HT1080 (cell line): Measurements from ENCODE around the gene TFPI. TPM values are rescaled to one million over a fixed set of nuclear protein-coding genes. Genes with fewer than 3 reads are reported as not detected.

ENCODE experiments used
- DNase-seq: peaks from one replicate; pipeline ENCODE4 v3.0.0-alpha.2; 2015; ENCODE audit warnings: low read depth
- total RNA-seq: library from RNA; depleted of rRNA; stranded (reverse); fragments of >200 nt; shearing (Covaris generic); gene quantifications from 2 replicates; pipeline ENCODE4 v1.2.3, GENCODE V29; 2014

TFPI gene
- total RNA-seq, 1 experiment from 2014 or later, result 0.03 TPM

DNA sequence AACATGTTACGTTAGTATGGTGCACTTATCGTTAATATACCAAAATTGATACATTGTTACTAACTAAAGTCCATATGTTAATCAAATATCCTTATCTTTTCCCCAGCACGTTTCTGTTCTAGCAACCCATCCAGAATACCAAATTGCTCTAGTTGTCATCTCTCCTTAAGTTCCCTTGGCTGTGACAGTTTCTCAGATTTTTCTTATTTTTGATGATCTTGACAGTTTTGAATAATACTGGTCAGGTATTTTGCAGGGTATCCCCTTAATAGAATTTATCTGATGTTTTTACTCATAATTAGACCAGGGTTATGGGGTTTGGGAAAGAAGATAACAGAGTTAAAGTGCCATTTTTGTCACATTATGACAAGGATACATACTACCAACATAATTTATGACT, 47.8 kb downstream of the TFPI start:
- DNase-seq, result no peak

DNA sequence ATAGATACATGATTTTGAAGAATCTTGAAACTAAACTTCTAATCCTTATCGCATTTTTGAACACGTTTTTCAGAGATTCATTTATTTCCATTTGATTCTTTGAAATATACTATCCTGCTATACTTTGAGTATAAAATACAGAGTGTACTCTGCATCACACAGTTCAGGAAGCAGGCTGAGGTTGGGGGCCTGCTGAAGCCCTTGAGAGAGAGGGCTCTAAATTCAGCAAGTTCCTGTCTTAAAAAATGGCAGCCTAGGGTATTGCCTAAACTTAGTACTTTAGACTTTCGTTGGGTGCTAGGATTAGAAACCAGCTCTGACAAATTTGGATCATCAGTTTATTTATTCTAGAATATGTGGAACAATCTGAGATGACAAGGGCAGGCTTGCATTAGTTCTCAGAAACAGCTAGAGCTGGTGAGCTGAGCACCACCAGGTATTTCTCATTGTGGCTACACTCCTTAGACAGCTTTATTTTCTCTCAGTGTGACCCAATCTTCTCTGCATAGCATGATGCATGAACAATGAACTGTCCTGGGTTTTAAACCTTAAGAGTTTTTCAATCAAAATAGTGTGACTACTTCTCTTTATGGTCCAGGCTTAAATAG, 49.1 kb downstream of the TFPI start:
- DNase-seq, result no peak

DNA sequence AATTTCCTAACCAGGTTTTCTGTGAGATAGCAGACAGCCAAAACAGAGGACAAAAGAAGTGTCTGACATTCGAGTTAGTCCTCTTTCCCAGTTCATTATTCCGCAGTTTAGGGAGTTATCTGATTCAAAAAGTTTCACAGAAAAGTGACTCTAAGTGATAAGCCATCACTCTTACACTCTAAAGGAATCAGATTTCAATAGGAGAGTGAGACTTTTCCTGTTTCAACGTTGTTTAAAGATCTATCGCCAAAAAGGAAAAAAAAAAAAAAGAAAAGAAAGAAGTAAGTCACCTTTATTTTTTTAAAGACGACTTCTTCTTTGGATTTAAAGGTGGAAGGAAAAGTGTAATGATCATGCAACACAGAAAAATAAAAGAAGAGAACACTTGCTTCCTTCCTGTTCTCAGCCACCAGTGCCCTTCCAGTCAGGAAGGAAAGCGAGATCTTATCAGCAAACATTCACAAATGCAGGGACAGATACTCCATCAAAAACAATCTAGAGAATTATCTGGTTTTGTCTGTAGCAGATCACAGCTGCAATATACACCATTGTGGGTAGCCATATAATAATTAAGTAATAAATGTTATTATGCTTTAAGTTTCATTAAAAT, 49.8 kb downstream of the TFPI start:
- DNase-seq, result no peak

DNA sequence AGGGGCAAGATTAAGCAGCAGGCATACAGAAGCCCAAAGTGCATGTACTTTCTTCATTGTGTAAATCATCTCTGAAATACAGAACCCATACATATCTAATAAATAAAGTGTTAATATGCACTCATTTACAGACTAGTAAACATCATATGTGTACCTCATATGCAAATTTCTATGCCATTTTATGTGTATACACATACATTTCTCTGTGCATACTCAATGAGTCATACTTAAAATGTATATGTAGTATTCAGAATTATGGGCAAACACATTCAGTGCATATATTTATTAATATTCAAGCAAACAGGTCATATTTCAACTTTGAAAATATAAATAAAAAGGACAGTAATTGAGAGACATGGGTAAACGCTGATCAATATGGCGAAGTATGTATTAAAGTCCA, 50.5 kb downstream of the TFPI start:
- DNase-seq, result no peak

DNA sequence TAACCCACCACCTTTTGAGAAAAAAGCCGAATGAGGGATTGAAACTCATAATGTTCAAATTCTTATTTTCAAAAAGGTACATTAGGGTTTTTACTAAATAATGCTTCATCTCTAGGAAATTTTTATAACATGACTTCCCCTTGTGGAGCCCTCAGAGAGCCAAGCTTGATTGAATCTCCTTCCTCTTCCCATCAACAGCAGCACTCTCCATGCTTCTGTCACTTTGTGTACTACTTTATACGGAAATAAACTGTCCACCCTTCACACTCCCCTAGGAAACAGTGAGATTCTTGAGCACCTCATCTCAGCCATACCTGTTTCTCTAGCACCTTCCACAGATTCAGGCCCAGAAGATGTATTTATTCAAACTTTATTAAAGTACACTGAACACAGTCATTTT, 51.8 kb downstream of the TFPI start:
- DNase-seq, result no peak

DNA sequence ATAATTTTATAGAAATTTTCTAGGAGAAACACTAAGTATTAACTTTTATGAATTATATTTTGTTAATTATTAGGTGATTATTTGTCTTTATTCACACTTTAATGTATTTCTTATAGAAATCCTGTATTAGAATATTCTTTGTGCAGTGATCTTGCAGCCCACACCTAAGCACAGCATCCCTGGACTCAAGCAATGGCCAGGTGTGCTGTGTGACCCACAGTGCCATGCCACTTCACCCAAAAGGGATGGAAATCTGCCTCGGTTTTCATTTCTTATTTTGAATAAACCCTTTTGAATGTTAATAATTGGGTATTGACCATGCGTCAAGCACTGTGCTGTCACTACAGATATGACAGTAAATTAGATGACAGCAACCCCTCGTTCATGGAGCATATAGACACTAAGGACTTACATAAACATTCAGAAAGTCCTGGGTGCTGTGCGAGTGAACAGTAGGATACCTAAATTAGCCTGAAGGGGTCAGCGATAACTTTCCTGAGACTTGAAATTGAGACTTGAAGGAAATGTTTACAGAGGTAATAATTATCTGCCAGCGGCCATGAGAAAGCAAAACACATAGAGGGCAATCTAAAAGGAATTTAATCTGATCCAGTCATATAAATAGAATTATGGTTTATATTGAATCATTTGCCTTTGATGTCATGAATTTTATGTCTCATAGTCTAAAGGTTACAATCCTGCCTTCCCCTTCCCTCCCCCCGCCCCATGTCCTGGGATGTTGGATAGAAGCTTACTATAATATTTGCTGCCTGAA, 53.5 kb downstream of the TFPI start:
- DNase-seq, result peak; percentile 65

DNA sequence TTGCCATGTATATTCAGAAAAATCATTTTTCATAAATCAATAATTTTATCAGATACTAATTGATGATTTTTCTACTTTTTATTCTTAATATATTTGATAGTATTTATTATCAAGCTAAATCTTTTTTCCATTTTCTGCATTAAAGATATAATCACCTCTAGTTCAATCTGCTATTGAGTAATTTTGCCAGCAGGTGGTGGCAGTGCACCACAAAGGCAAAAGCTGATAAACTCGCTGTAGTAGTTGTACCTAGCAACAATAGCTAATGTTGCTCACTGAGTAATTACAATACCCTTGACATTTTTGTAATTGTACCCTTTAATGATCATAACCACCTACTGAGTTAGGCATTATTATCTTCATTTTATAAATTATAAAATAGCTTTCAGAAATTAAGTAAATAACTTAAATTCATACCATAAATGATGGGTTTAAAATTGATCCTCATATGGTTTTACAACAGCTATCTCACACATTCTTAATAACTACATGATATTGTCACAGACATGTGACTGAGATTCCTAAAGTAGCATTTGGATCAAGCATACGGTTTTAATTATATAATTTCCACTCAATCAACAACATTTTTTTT, 54.2 kb downstream of the TFPI start:
- DNase-seq, result peak; percentile 40

DNA sequence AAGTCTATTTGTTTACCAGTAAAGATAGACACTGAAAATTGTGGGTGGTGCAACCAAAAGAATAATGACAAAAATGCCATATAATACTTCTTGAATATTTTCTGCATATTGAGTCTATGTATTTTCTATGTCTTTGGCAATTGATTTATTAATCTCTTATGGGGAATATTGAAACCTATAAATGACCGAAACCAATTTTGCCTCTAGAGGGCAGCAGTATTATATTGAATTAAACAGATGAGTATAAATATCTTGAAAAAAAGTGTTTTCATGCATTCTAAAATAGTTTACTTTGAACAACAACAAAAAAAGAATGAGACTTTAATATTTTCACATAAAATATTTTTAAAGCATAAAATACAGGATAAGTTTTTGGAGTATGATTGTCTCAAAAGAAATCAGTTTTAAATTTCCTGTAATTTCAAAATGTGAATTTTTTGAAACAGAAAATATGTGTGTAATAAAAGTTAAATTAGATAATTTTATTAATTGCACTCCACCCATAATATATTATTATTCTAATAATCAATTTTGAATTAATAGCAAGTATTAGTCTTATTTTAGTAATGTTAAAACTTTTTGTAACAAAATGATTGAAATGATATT, 56.3 kb downstream of the TFPI start:
- no peak for DNase-seq

DNA sequence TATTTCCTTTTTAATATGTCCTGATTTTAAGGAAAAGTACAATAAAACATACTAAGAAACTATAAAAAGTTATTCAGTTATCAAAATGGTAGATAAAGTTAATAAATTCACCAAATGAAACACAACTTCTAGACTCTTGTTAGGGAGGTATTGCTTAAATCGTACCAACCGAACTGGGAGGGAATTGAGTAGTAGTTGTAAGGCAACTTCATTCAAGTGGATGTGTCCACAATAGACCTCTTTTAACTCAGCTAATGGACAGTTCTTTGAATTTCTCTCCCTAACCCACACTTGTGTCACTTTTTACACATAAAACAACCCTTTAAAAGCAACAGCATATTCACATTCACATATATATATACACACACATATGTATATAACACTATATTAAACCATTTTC, 57.1 kb downstream of the TFPI start:
- no peak for DNase-seq

DNA sequence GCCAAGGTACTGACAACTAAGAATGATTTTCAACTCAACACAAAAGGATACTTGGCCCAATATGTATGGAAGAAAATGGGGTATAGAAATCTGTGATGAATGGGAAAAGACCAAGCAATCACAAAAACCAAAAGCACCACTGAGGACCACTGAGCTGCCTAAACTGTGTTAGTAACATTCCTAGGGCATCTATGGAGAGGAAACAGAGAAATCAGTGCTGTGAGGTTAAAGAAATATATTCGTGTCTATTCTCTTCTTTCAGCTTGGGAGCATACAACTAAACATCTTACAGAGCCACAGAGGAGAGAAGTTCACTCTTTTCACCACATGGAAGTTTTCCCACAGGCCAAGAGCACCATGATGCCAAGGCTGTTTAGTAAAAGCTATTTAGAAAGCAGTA, 58.9 kb downstream of the TFPI start:
- no peak for DNase-seq

DNA sequence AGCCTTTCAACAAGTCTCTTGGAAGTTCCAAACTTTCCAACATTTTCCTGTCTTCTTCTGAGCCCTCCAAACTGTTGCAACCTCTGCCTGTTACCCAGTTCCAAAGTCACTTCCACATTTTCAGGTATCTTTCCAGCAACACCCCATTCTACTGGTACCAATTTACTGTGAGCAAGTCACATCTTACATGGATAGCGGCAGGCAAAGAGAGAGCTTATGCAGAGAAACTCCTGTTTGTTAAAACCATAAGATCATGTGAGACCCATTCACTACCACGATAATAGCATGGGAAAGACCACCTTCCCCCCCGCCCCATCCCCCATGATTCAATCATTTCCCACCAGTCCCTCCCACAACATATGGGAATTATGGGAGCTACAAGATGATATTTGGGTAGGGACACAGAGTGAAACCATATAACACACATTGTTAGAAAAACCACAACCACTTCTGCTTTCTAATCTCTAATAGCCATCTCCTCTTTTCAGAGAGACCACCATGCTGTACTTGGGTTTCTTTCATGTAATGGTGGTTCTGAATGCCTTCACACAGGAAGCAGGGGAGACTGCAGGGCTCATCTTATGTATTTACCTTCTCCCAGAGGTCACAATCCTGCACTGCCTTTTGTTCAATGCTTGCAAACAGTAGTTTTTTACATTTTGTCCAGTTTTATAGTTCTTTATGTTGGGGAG, 60.2 kb downstream of the TFPI start:
- no peak for DNase-seq

DNA sequence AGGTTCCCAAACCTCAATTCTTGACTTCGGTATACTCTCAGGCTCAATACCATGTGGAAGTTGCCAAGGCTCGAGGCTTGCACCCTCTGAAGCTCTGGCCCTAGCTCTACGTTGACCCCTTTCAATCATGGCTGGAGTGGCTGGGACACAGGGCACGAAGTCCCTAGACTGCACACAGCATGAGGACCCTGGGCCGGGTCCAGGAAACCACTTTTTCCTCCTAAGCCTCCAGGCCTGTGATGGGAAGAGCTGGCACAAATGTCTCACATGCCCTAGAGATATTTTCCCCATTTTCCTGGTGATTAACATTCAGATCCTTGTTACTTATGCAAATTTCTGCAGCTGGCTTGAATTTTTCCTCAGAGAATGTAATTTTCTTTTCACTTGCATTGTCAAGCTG, 61.1 kb downstream of the TFPI start:
- no peak for DNase-seq

DNA sequence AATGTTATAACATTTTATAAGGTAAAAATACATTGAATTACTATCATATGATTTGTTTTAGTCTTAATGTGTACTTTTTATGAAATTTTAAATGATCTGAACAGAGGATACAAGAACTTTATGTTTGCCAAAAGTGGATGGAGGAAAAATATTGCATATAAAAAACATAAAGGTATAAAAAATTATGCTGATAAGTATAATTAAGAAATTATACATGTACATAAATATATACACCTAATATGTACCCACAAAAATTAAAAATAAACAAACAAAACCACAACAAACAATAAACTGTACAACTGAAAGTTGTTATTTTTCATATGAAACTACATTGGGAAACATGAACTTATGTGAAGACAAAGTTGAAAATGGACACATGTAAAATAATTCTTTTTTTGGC, 68.0 kb downstream of the TFPI start:
- no peak for DNase-seq

DNA sequence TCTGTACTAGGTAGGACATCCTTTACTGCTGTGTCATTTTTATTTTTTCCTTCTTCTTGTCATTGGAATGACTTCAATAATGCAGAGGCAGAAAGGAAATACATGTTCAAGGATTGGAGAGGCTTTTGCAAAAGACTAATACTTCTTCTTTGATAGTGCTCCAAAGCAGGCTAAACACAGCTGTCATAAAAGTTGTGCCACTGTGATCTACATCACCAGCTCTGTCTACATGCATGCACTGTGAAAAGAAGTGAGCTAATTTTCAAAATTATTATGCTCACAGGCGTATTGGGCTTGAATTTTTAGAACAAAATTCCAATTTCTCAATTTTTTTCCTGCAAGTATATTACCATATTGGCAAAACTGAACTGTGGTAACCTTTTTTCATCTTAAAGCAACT, 68.7 kb downstream of the TFPI start:
- DNase-seq, result no peak

DNA sequence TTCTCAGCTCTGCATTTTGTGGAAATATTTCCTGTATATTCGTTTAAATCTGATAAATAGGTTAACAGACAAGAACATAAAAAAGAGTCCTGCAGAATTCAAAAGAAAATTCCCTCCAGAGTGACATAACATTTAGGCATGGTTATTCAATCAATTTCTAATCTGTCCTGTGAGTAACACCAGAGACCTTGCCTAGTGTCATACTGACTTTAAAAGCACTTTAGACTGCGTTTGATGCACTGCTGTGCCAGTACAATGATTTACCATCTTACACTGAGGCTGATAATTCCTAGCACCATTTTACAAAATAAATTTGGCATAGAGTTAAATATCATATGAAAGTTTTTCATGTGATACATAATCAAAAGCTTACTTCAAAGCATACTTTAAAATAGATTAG, 70.7 kb downstream of the TFPI start:
- no peak for DNase-seq

DNA sequence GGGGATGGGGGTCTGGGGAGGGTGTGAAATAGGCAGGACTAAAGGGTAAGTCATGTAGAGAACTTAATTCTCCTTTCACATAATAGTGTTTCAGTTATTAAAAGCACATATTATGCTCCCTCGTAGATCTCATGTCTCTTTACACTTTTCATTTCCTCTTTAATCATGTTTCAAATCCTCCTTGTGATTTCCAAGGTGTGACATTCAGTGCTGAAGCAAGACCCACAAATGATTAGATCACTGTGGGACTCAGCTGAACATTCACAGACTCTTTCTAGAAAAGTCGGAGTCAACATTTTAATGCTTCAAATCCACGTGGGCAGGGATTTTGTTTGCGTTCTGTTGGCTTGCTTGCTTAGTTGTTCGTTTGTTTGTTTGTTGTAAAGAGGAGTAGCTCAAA, 71.4 kb downstream of the TFPI start:
- DNase-seq, result no peak

DNA sequence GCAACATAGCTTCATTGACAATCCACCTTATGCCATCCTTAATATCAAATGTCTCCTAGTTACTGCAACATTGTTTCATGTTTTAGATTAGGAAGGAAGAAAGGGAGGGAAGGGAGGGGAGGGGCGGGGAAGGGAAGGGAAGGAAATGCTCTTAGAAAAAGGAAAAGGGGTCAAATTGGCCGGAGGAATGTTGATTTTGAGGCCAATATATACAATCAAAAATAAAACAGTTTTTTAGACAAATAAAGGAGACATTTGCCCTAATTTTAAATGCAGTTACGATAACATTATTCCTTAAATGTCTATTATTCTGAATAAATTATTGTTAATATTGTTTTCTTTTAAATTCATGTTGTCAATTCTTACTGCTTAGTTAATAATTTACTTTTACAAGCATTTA, 72.7 kb downstream of the TFPI start:
- no peak for DNase-seq

DNA sequence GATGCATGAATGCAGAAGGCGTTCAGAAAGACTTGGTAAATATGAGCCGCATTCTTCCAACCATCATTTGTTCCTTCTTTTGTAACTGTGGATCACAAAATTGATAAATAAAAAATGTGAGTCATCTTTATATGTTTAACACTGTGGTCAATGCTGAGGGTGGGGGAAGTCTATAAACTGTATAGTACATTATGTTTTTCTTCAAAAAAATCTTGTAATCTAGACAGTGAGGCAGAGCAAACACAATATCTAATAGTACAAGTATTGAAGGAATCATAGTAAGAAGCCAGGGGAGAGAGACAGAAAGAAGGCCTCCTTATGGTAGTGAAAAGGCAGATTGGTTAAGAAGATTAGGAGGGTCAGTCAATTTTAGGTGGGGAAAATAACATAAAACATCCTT, 75.5 kb downstream of the TFPI start:
- no peak for DNase-seq

DNA sequence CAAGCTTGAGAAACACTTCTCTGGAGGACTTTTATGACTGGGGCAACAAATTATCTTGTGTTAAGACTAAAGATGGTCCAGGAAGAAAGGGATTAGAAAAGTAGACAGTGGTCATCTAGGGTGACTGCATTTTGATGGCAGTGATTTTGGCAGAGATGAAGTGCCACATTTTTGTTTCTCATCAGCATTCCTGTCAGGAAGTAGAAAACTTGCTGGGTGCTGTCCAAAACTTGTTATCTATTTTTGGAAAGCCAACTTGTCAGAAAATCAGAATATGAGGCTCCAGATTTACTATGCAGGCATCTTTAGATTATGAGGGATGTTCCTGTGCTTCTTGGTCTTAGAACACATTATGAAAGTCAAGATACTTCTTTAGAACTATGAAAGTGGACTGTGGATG, 77.2 kb downstream of the TFPI start:
- no peak for DNase-seq

DNA sequence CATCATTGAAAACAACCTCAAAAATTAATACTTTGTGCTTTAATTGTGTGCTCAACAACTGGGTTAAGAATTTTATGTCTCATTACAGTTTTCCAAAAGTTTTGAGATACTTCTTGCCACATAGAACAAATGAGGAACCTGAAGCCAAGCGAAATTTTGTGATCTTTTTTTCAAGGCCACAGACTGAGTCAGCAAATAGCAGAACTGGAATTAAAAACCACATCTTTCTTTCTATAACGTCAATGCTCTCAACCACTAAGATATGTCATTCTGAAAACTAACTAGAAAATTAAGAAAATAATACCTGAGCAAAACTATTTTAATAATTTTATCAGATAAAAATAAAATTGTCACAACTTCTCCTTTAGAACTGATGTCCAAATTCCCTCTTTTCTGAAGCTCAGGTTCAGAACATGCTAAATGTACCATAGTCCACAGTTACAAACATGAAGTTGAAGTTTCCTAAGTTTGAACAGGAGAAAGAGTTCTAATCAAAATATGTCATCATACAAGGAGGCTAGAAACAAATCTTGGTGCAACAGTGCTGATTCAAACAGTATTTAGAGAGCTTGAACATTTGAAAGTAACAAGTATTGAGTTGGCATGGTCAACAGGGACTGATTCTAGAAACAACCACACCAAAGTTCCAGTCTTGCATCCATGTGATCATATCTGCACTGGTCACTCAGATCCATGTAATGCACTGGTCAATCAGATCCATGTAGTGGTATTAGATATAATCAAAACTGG, 78.6 kb downstream of the TFPI start:
- no peak for DNase-seq

DNA sequence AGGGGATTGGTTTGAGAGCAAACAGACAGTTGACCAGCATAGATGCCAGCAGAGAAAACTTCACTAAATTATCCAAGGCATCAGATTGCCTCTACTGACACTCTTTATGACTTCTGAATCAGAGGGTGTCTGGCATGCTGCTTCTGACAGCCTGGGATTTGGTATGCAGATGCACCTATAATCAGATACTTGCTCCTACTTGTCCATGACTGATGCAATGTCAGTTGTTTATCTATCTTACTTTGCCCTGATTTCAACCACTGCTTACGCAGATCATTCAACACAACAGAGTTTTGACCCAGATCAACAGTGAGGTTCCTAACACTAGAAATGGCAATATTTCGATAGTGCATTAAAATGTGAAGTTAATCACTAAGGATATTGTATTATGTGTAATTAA, 83.5 kb downstream of the TFPI start:
- no peak for DNase-seq
